Limb (tissue), 2 donors: ENCODE measurements around the gene ZBTB45.
A peak's percentile ranks its signal among the peaks of the same experiment; 100 is the strongest.
"Not testable (repeated sequence)": the region's sequence is repeated elsewhere in the genome, so short reads cannot be mapped to it uniquely, and the experiment has no call there.

Source experiments
- DNase-seq, 2 donors: peaks; one replicate each; pipeline ENCODE4 v3.0.0-alpha.2; 2016; ENCODE audit errors: extremely low spot score in 2 of 2

ZBTB45 gene

DNA sequence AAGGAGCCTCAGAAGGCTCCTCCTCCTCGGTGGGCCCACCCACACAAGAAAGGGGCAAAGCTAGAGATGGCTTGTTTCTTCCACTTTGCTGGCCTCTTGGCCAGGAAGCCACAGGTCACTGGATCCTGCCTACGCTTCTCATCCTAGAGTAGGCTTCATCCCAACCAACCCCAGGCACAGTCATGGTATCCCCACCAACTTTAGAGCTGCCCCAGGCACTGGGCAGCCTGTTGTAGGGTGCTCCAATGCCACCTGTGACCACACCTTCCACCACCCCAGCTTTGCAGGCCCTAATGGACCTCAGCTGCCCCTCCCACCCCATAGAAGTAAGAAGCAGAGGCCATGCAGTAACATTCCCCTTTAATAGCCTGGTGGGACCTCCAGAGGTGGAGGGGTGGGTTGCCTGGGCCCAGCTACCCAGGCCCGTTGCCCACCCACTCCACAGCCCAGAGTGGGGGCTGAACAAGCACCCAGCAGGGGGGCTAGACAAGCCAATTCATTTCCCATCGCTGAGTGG, 35.8 kb upstream of the ZBTB45 start:
- no peak for DNase-seq

DNA sequence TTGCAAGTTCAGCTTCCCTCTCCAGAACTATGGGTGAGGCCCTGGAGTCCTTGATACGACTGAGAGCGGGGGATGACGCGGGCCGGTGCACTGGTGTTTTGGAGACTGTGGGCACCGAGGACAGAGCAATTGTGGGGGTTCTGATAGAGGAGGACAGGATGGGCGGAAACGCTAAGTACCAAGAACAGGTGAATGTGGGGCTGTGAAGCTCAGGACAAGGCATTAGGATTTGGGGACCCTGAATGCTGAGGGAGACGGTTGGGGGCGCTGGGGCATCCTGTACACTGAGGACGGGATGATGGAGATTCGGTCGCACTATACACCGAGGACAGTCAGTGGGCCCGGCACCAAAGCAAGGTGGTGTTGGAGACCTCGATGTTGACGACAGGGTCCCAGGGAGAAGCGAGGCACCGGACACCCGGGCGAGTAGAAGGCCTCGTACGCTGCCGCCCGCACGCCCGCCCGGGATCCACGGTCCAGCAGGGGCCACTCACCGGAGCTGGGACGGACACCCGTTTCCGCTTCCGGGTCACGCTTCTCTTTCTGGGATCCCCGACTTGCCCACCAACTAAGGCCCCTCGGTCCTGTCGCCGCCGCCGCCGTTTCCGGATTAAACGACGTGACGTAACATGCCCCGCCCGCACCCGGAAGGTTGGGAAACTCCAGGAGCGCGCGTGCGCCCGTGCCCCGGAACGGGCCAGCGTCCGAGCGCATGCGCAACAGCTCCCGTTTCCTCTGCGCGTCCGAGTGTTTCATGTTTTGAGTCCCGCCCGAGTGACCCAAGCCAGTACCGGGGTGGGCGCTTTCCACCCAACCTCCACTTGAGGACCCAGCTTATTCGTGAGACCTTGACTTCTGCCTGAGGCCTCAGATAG, 35.1 kb upstream of the ZBTB45 start, which contains the start of gene CHMP2A:
Gene CHMP2A, minus strand, starts transcription at position 612 of the 875 bp plus-strand sequence. CDS start 893 bp downstream, outside the sequence.
- peak; percentile 96 to 98 for DNase-seq

DNA sequence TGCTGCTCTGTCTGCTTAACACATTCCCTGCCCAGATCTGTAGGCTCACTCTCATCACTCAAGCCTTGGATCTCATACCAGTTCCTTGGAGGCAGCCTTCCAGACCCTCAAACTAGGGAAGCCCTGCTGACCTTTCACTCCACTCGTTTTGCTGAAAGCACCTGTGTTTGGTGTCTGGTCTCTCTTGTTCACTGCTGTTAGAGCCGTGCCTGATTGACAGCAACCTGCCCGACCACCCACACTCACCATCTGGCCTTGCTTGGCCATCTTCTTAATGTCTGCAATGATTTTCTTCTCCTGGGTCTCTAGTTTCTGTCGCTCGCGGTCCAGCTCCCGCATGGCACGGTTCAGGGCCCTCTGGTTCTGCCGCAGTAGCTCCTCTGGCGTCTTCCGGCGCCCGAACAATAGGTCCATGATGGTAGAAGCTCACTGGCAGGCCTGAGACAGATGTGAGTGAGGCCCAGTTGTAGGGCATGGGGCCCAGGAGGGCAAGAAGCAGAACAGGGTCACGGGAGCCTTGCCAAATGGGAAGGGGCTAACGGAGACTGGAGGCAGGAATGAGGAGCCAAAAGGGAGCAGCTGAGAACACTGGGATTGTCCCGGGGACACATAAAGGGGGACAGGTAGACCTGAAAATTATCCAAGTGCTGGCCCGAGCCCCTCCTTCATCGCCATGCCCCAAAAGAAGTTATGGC, 34.3 kb upstream of the ZBTB45 start:
- DNase-seq, result no peak

DNA sequence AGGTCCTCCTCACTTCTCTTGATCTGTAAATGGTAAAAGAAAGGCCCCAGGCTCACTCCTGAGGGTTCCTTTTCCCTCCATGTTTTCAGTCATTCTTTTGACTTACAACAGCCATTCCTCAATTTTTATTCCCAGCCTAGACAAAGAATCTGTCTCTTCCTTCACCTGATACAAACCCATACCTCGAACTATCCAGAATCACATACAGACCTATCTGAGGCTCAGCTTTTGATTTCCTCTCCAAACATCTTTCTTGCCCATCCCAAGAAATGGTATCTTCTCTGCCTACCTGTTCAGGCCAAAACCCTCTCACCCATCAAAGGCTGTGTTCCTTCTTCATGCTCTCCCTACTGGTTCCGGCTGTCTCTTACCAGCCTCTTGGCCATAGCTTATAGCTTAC, 33.0 kb upstream of the ZBTB45 start:
- no peak for DNase-seq

DNA sequence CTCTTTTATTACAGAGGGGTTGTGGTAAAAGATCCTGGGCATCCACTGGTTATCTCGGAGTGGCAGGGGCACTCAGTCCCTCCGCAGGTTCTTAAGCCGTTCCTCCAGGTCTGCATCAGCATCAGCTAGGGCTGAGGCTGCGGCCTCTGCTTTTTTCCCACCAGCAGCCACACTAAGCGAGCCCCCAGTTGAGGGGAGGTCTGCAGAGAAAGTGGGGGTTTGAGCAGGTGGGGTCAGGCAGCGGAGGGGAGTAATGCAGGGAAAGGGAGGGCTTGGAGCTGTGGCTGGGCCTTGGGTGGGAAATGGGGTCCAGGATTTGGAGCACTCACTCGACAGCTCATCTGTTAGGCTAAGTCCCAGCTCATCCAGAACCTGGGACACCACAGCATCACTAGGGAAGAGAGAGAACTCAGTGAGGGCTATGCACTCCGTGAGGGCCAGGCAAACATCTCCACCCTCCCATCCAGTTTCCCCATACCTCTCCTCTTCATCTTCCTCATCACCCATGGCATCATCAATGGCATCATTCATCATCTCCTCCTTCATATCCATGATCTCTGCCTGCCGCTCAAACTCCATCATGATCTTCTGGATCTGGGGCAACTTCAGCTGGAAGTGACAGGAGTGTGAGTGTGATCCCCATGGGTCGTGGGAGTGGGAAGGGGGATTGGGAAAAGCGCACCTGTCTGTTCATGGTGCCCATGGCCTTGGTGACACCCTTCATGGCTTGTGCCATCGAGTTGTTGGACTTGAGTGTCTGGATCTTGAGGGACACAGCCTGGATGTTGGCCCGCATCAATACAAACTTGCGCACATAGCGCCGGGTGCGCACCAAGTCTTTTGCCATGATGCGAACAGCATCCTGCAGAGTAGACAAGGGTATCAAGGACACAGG, 32.2 kb upstream of the ZBTB45 start:
- no peak for DNase-seq

DNA sequence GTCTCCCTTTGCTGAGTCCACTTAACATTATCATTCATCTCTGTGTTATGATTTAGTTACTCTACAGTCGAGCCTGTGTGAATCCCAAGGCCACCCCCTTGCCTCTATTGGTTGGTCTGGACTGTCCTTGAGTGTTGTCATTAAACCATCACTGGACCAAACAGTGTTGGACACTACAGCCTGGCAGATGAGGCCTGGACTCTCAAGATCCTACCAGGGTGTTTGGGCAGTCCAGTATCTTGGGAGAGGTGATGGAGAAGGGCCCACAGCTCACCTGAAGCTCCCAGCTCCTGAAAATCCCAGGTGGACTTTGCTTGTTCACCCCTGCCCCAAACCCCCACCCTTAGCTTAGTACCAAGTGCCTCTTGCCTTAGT, 31.5 kb upstream of the ZBTB45 start:
- DNase-seq, result no peak

DNA sequence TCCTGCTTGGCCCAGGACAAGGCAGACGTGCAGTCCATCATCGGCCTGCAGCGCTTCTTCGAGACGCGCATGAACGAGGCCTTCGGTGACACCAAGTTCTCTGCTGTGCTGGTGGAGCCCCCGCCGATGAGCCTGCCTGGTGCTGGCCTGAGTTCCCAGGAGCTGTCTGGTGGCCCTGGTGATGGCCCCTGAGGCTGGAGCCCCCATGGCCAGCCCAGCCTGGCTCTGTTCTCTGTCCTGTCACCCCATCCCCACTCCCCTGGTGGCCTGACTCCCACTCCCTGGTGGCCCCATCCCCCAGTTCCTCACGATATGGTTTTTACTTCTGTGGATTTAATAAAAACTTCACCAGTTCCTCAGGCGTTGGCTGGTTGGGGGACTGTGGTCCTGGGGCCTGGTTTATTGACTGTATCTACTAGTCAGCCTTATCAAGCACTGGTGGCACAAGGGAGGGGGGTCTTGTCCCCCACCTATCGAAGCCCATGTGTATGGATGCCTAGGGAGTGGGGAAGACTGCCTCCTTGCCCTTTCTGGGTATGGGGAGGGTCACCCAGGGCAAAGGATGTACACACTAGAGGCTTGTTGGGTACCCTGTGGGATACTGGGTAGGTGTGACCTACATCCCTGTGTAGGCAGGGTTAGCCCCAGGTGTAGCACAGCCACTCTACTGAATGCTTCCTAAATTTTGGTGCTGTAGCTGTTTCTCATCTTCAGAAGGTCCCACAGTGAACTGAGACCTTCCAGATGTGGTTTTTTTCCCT, 30.9 kb upstream of the ZBTB45 start:
- DNase-seq, result no peak

DNA sequence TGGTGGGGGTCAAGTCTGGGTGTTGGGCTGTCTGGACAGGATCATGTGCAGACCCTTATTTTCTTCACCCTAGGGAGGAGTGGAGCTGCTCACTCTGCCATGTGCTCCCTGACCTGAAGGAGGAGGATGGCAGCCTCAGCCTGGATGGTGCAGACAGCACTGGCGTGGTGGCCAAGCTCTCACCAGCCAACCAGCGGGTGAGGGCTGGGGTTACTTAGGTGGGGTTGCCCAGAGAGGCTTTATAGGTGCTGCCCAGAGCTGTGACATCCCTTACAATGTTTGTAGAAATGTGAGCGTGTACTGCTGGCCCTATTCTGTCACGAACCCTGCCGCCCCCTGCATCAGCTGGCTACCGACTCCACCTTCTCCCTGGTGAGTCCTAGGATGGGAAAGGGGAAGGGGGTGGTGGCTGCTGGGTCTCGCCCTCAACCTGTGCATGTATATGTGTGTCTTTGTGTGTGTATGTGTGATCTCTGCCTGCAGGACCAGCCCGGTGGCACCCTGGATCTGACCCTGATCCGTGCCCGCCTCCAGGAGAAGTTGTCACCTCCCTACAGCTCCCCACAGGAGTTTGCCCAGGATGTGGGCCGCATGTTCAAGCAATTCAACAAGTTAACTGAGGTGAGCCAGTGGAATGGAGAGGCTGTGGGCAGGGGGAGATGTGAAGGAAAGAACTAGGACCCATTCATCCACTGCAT, 30.2 kb upstream of the ZBTB45 start:
- no peak for DNase-seq

DNA sequence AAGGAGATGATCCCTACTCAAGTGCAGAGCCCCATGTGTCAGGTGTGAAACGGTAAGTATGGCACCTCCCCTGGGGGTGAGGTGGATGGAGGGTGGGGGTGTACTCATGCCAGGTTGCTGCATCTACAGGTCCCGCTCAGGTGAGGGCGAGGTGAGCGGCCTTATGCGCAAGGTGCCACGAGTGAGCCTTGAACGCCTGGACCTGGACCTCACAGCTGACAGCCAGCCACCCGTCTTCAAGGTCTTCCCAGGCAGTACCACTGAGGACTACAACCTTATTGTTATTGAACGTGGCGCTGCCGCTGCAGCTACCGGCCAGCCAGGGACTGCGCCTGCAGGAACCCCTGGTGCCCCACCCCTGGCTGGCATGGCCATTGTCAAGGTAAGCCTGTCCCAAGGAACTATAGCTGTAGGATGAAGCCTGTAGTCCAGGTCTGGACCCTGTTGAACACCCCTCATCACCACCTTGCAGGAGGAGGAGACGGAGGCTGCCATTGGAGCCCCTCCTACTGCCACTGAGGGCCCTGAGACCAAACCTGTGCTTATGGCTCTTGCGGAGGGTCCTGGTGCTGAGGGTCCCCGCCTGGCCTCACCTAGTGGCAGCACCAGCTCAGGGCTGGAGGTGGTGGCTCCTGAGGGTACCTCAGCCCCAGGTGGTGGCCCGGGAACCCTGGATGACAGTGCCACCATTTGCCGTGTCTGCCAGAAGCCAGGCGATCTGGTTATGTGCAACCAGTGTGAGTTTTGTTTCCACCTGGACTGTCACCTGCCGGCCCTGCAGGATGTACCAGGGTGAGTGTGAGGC, 29.5 kb upstream of the ZBTB45 start:
- no peak for DNase-seq

DNA sequence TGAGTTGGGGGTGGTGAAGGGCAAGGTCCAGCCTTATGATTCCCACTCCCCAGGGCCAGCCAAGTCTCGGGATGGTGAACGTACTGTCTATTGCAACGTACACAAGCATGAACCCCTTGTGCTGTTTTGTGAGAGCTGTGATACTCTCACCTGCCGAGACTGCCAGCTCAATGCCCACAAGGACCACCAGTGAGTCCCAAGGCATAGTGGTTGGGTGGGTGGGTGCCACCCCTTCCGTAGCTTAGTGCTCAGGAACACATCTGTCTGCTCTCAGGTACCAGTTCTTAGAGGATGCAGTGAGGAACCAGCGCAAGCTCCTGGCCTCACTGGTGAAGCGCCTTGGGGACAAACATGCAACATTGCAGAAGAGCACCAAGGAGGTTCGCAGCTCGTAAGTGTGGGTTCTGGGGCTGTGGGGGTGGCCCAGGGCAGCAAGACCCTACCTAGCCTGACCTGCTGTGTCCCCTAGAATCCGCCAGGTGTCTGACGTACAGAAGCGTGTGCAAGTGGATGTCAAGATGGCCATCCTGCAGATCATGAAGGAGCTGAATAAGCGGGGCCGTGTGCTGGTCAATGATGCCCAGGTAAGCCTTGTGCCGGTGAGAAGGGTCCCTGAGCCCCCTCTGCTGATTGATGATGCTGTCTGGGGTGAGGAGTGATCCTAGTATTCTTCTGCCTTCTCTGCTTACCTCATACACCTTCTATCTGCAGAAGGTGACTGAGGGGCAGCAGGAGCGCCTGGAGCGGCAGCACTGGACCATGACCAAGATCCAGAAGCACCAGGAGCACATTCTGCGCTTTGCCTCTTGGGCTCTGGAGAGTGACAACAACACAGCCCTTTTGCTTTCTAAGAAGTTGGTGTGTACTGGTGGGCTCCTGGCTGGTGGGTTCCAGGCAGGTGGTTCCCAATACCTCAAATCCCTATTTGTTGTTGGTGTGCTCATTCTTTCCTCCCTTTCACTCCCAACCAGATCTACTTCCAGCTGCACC, 28.0 kb upstream of the ZBTB45 start:
- DNase-seq, result no peak

DNA sequence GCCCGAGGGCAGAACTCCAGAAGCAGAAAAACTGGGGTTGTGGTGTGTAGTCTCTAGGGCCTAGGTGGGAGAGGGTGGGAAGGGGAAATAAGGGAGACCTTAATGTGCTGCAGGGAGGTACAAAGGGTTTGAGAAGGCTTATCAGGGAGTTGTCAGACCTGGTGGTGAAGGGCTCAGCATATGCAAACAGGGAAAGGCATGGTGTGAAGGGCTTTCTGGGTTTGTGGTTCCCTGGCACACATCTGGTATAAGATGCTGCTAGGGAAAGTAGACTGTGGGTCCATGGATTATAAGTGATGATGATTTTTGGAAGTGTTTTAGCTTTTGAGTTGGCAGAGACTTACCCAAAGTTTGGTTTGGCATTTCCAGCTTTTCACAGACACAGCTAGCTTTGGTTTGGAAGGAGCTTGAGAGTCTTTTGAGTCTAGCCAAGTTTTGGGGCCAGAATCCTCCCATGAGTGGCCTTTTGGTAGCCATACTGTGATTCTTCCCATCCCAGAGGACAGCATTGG, 26.5 kb upstream of the ZBTB45 start:
- DNase-seq, result no peak

DNA sequence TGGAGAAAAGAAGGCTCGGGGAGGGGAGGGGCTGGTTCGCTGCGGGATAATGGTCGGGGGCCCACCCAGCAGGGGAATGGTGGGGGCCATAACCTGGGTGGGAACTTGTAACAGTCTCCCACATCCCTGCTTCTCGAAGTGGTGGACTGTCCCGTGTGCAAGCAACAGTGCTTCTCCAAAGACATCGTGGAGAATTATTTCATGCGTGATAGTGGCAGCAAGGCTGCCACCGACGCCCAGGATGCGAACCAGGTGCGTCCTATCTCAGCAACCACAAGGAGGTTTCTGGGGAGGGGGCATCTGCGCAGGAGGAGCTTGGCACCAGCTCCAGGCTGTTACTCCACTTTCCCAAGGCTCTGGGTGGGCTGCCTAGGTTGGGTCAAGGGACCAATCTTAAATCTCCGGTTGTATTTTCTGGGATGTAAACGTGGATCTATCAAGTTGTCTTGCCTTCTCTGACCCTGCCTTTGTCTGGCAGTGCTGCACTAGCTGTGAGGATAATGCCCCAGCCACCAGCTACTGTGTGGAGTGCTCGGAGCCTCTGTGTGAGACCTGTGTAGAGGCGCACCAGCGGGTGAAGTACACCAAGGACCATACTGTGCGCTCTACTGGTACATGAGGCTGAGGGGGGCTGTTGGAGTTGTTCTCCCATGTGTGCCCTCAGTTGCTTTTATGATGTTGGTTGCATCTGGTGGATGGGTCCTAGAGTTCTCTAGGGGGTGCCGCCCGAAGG, 25.8 kb upstream of the ZBTB45 start:
- DNase-seq, result no peak

DNA sequence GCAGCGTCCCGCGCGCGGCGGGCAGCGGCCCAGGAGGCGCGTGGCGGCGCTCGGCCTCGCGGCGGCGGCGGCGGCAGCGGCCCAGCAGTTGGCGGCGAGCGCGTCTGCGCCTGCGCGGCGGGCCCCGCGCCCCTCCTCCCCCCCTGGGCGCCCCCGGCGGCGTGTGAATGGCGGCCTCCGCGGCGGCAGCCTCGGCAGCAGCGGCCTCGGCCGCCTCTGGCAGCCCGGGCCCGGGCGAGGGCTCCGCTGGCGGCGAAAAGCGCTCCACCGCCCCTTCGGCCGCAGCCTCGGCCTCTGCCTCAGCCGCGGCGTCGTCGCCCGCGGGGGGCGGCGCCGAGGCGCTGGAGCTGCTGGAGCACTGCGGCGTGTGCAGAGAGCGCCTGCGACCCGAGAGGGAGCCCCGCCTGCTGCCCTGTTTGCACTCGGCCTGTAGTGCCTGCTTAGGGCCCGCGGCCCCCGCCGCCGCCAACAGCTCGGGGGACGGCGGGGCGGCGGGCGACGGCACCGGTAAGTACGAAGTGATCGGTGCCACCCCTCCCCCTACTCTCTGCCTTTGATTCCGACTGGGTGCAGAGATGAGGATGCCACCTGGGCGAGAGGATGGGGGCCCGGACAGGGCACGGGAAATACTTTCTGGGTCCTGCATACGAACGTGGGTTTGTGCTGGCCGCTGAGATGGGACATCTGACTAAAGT, 25.1 kb upstream of the ZBTB45 start:
- peak in 1 of 2 donors; percentile 93 for DNase-seq

DNA sequence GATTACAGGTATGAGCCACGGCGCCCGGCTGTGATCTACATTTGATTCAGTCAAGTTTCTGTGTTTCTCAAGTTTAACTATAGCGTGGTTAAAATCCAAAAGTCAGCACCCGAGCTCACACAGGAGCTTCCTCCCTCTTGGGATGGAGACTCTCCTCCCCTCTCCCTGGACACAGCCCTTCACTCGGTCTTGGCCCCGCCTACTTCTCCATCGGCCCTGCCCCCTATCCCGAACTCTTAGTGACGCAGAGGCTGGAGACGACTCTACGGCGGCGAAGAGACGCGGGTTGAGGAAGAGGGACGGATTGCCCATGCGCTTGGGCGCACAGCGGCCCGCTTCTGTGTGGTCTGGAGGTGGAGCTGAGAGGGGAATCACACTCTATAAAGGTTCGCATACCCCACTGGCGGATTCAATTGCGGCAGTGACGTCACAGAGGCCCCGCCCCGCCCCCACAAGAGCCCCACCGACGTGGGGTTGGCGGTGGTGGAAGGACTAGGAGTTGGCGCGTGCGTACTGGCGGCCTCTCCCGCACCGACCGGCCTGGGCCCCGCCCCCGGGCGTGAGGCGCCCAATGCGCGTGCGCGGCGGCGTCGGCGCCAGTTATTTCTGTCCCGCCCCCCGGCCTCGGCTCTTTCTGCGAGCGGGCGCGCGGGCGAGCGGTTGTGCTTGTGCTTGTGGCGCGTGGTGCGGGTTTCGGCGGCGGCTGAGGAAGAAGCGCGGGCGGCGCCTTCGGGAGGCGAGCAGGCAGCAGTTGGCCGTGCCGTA, 24.4 kb upstream of the ZBTB45 start, which contains the start of gene TRIM28:
Gene TRIM28, plus strand, starts transcription at position 239 of the 765 bp plus-strand sequence. CDS start 694 bp downstream, outside the sequence.
- DNase-seq, result peak; percentile 99 to 100

DNA sequence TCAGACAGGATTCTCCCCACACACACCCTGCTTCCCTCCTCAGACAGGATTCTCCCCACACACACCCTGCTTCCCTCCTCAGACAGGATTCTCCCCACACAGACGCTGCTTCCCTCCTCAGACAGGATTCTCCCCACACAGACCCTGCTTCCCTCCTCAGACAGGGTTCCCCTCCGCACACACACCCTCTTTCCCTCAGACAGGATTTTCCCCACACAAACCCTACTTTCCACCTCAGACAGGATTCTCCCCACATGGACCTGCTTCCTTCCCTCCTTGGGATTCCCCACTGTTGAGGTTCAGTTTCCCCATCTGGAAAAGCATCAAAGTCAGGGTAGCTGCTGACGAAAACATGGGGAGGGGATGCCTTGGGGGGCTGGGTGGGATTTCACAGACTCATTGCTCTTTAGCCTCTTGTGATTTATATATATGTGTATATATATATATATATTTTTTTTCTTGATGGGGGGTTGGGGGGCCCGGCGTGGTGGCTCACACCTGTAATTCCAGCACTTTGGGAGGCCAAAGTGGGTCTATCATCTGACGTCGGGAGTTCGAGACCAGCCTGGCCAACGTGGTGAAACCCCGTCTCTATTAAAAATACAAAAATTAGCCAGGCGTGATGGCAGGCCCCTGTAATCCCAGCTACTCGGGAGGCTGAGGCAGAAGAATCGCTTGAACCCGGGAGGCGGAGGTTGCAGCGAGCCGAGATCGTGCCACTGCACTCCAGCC, 23.2 kb upstream of the ZBTB45 start:
- DNase-seq, result not testable (repeated sequence)
